Measurements from ENCODE around the gene PGK2.

PGK2 gene

GRCh38 chr6:49787176-49787575 lies at the start of gene PGK2:
PGK2 (minus strand) TSS chr6:49787285; CDS start chr6:49787187, 98 bp downstream.
- TF ChIP-seq, protein P1, sequence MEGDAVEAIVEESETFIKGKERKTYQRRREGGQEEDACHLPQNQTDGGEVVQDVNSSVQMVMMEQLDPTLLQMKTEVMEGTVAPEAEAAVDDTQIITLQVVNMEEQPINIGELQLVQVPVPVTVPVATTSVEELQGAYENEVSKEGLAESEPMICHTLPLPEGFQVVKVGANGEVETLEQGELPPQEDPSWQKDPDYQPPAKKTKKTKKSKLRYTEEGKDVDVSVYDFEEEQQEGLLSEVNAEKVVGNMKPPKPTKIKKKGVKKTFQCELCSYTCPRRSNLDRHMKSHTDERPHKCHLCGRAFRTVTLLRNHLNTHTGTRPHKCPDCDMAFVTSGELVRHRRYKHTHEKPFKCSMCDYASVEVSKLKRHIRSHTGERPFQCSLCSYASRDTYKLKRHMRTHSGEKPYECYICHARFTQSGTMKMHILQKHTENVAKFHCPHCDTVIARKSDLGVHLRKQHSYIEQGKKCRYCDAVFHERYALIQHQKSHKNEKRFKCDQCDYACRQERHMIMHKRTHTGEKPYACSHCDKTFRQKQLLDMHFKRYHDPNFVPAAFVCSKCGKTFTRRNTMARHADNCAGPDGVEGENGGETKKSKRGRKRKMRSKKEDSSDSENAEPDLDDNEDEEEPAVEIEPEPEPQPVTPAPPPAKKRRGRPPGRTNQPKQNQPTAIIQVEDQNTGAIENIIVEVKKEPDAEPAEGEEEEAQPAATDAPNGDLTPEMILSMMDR (IDR thresholded peaks at IDR 0.05; ENCODE audit: control insufficient read depth, insufficient read depth, low read depth, low read length, missing control alignments) = no peak
- DNase-seq (ENCODE audit: low read depth) = no peak
- H3K4me3 ChIP-seq (ENCODE audit: control insufficient read depth, low read depth, low read length) = no peak within 1 kb of the TSS

GRCh38 chr6:49835140-49835539 lies 48.1 kb upstream of the PGK2 start:
- TF ChIP-seq, protein P1 (IDR thresholded peaks at IDR 0.05; ENCODE audit: control insufficient read depth, insufficient read depth, low read depth, low read length, missing control alignments) = no peak
- no peak overlapping the region for H3K4me3 ChIP-seq (ENCODE audit: control insufficient read depth, low read depth, low read length)
- DNase-seq (ENCODE audit: low read depth) = no peak

GRCh38 chr6:49833386-49833785 lies 46.3 kb upstream of the PGK2 start:
- H3K4me3 ChIP-seq (ENCODE audit: control insufficient read depth, low read depth, low read length) = no peak overlapping the region
- TF ChIP-seq, protein P1 (IDR thresholded peaks at IDR 0.05; ENCODE audit: control insufficient read depth, insufficient read depth, low read depth, low read length, missing control alignments) = no peak
- no peak for DNase-seq (ENCODE audit: low read depth)

- TF ChIP-seq, protein P1 (IDR thresholded peaks at IDR 0.05; ENCODE audit: control insufficient read depth, insufficient read depth, low read depth, low read length, missing control alignments) = no peak
- H3K4me3 ChIP-seq (ENCODE audit: control insufficient read depth, low read depth, low read length) = no peak overlapping the region
- DNase-seq (ENCODE audit: low read depth) = no peak
Observed at GRCh38 chr6:49826743-49827406, 39.8 kb upstream of the PGK2 start.

DNA sequence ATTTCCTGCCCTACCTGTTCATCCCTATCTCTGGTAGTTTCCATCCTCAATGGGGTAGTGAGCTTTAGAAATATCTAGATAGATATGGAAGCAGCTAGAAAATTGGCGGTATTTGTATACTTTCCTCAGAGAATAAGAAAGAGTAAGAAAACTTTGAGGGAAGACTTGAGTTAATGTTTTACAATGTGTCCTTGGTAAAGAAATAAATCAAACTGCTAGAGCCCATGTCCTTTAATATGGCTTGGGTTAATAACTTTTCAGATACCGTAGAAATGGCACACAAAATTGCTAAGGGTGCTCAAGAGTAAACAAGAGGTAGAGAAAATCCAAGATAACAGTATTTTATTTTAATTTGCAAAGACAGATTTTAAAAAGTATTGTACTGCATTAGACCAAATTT lies 28.1 kb upstream of the PGK2 start:
- TF ChIP-seq, protein P1 (IDR thresholded peaks at IDR 0.05; ENCODE audit: control insufficient read depth, insufficient read depth, low read depth, low read length, missing control alignments) = no peak
- DNase-seq (ENCODE audit: low read depth) = no peak
- H3K4me3 ChIP-seq (ENCODE audit: control insufficient read depth, low read depth, low read length) = no peak overlapping the region

GRCh38 chr6:49813248-49813647 lies 26.2 kb upstream of the PGK2 start:
- DNase-seq (ENCODE audit: low read depth) = no peak
- TF ChIP-seq, protein P1 (IDR thresholded peaks at IDR 0.05; ENCODE audit: control insufficient read depth, insufficient read depth, low read depth, low read length, missing control alignments) = no peak

More at GRCh38 chr6:49813248-49813647, 26.2 kb upstream of the PGK2 start:
- no peak overlapping the region for H3K4me3 ChIP-seq (ENCODE audit: control insufficient read depth, low read depth, low read length)
